GM12872 (cell line): ENCODE measurements around the gene TRIM48.
"Not testable (repeated sequence)": the region's sequence is repeated elsewhere in the genome, so short reads cannot be mapped to it uniquely, and the experiment has no call there.

Experiments
- CTCF ChIP-seq: IDR thresholded peaks from 3 replicates; pipeline ENCODE4 v1.5.1; 2011; ENCODE audit warnings: low read depth, mild to moderate bottlenecking, low read length, moderate library complexity; ENCODE audit not compliant: insufficient read depth

The TRIM48 gene, protein sequence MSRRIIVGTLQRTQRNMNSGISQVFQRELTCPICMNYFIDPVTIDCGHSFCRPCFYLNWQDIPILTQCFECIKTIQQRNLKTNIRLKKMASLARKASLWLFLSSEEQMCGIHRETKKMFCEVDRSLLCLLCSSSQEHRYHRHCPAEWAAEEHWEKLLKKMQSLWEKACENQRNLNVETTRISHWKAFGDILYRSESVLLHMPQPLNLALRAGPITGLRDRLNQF

DNA sequence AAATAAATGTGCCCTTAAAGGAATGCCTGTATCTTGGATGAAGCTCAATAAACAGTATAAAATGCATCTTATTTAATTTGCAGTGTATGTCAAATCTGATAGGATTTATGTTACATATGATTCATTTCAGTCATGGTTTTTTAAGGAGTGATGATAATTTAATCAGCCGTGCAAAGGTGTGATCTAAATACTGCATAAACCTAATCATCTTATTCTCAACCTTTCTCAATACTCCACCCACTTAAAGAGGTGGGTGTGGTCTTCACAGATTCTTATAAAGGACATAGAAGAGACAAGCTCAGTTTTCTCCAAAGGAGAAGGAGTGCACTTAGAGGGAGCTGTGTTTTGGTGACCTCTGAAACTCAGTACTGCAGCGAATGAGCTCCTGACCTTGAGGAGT lies at the start of gene TRIM48:
TRIM48 (plus strand) TSS at position 301 of the 400 bp plus-strand sequence. CDS start 113 bp downstream, outside the sequence.
- not testable (repeated sequence) for TF ChIP-seq CTCF

DNA sequence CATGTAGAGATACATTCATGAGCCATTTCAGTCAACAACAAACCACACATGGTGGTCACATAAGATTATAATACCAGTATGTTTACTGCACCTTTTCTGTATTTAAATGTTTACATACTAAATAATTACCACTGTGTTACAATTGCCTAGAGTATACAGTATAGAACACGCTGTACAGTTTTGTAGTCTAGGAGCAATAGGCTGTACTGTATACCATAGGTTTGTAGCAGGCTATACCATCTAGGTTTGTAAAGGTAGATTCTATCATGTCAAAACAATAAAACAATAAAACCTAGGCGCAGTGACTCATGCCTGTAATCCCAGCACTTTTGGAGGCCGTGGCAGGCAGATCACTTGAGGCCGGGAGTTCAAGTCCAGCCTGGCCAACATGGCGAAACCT lies 1.1 kb downstream of the TRIM48 start:
- no peak for TF ChIP-seq CTCF
